GM12878 (cell line): ENCODE results near the gene TGFB2. TPM values are rescaled to one million over a fixed set of nuclear protein-coding genes. Genes with fewer than 3 reads are reported as not detected.

Experiments
- ATAC-seq: fragments of 200-7000 bp; cut with Tn5 transposase; 3 replicates; pipeline ENCODE4 v1.9.1; 2020; ENCODE audit warnings: mild to moderate bottlenecking, moderate library complexity
- BruUV-seq: library from RNA; stranded (reverse); fragments of 400-500 nt; replicated peaks from 2 replicates; lab custom pipeline; 2021; lab: Mats Ljungman, UMichigan
- CTCF ChIA-PET: fragments of 300-600 bp; sonication (Branson Sonifier 250); formaldehyde crosslinking; extraction: SDS; loops from one replicate; lab custom pipeline; 2021; ENCODE audit warnings: inconsistent platforms; lab: Yijun Ruan, JAX
- POLR2A ChIA-PET: fragments of 350-600 bp; formaldehyde crosslinking; extraction: SDS; loops from one replicate; lab custom pipeline; 2021; ENCODE audit warnings: inconsistent platforms; lab: Charles Lee
- RAD21 ChIA-PET: fragments of 300-600 bp; sonication (Branson Sonifier 250); formaldehyde crosslinking; loops from one replicate; lab custom pipeline; 2023; ENCODE audit warnings: antibody characterized with exemption; ENCODE audit not compliant: unreplicated experiment; lab: Charles Lee
- SMC1A ChIA-PET: fragments of 300-600 bp; sonication (Branson Sonifier 250); formaldehyde crosslinking; loops from one replicate; lab custom pipeline; 2023; ENCODE audit not compliant: unreplicated experiment, uncharacterized antibody; lab: Charles Lee
- DNase-seq: peaks from one replicate; pipeline ENCODE4 v3.0.0-alpha.2; 2011; ENCODE audit warnings: low read depth, low spot score
- FAIRE-seq: peaks from 3 replicates; lab custom pipeline; 2011; peaks lifted over from hg19 to GRCh38; lab: Jason Lieb, UNC
- H2AFZ ChIP-seq: 2 replicates; pipeline ENCODE4 v1.6.0; 2011; ENCODE audit warnings: low read depth, low read length, control low read depth; ENCODE audit not compliant: control insufficient read depth
- H3K27ac ChIP-seq: 2 replicates; pipeline ENCODE4 v1.5.1; 2011; ENCODE audit warnings: control low read depth; ENCODE audit not compliant: control insufficient read depth, insufficient read depth
- H3K27me3 ChIP-seq, 2 experiments: replicated peaks in 1 of 2; 2 replicates each; pipeline versions ENCODE4 v1.6.0 to v1.6.1; 2011; ENCODE audit warnings: low read length in 1 of 2; ENCODE audit not compliant: control insufficient read depth in 2 of 2, insufficient read depth in 2 of 2
- H3K36me3 ChIP-seq, 2 experiments: 2 replicates each; pipeline ENCODE4 v1.5.1; 2011; ENCODE audit warnings: low read length in 1 of 2; ENCODE audit not compliant: control insufficient read depth in 2 of 2, insufficient read depth in 2 of 2
- H3K4me1 ChIP-seq: 2 replicates; pipeline ENCODE4 v1.6.1; 2011; ENCODE audit warnings: mild to moderate bottlenecking, low read length, moderate library complexity, mixed read lengths; ENCODE audit not compliant: control insufficient read depth, insufficient read depth
- H3K4me2 ChIP-seq: 2 replicates; pipeline ENCODE4 v1.6.0; 2011; ENCODE audit warnings: control low read depth; ENCODE audit not compliant: control insufficient read depth, insufficient read depth
- H3K4me3 ChIP-seq: fragments of 200-600 bp; sonication (generic); 2 replicates; pipeline ENCODE4 v1.5.1; 2016
- H3K79me2 ChIP-seq: 2 replicates; pipeline ENCODE4 v1.6.0; 2011; ENCODE audit warnings: low read length; ENCODE audit not compliant: control insufficient read depth, insufficient read depth
- H3K9ac ChIP-seq: 2 replicates; pipeline ENCODE4 v1.8.0; 2011; ENCODE audit warnings: low read length, control low read depth, mixed read lengths; ENCODE audit not compliant: control insufficient read depth, insufficient read depth
- H3K9me3 ChIP-seq: replicated peaks from 3 replicates; pipeline ENCODE4 v1.5.1; 2011; ENCODE audit warnings: mild to moderate bottlenecking, low read length; ENCODE audit not compliant: control insufficient read depth, insufficient read depth
- H4K20me1 ChIP-seq: 2 replicates; pipeline ENCODE4 v1.6.0; 2011; ENCODE audit not compliant: control insufficient read depth, insufficient read depth
- CBX5 ChIP-seq: sonication (generic); IDR thresholded peaks from 2 replicates; pipeline ENCODE4 v1.6.1; 2016; ENCODE audit warnings: low read depth, moderate library complexity, mild to moderate bottlenecking, inconsistent platforms
- CEBPB ChIP-seq, 2 experiments: fragments of 150-350 bp in 1 of 2; IDR thresholded peaks; 2 replicates each; pipeline ENCODE4 v1.6.1; 2012 to 2014; ENCODE audit warnings: low read depth in 2 of 2, low read length in 2 of 2, borderline replicate concordance in 1 of 2, inconsistent platforms in 1 of 2
- ESRRA ChIP-seq: IDR thresholded peaks from 2 replicates; pipeline ENCODE4 v1.6.1; 2012; ENCODE audit warnings: mild to moderate bottlenecking, low read length, improper control_type of control experiment
- EZH2 ChIP-seq: IDR thresholded peaks from 2 replicates; pipeline ENCODE4 v1.6.1; 2012; ENCODE audit warnings: low read depth, mild to moderate bottlenecking, control low read depth, inconsistent platforms, low read length, borderline replicate concordance; ENCODE audit not compliant: control insufficient read depth
- FOS ChIP-seq: IDR thresholded peaks from 3 replicates; pipeline ENCODE4 v1.6.1; 2011; ENCODE audit warnings: borderline replicate concordance; ENCODE audit not compliant: insufficient read length; ENCODE audit errors: extremely low read depth
- NFXL1 ChIP-seq: fragments of 450-650 bp; IDR thresholded peaks from 2 replicates; pipeline ENCODE4 v1.6.1; 2017; ENCODE audit warnings: antibody characterized with exemption, mild to moderate bottlenecking, borderline replicate concordance
- NR2C2 ChIP-seq: IDR thresholded peaks from 2 replicates; pipeline ENCODE4 v1.6.1; 2011; ENCODE audit warnings: borderline replicate concordance, low read depth; ENCODE audit not compliant: control insufficient read depth, insufficient read length
- PAX5 ChIP-seq: IDR thresholded peaks from 2 replicates; pipeline ENCODE4 v1.6.1; 2011; ENCODE audit warnings: low read depth, low read length, borderline replicate concordance
- RAD51 ChIP-seq: fragments of 450-650 bp; IDR thresholded peaks from 2 replicates; pipeline ENCODE4 v1.6.1; 2016; ENCODE audit warnings: moderate library complexity, mild to moderate bottlenecking, inconsistent platforms
- RBBP5 ChIP-seq: fragments of 200-600 bp; sonication (generic); conservative IDR thresholded peaks from 2 replicates; pipeline ENCODE4 v1.6.1; 2016
- RFX5 ChIP-seq: IDR thresholded peaks from 2 replicates; pipeline ENCODE4 v1.6.1; 2011; ENCODE audit warnings: low read depth, low read length, improper control_type of control experiment
- SMARCA5 ChIP-seq: fragments of 450-650 bp; IDR thresholded peaks from 2 replicates; pipeline ENCODE4 v1.6.1; 2017; ENCODE audit warnings: mild to moderate bottlenecking
- SREBF1 ChIP-seq: IDR thresholded peaks from 2 replicates; pipeline ENCODE4 v1.6.1; 2012; ENCODE audit warnings: mild to moderate bottlenecking, low read length
- STAT3 ChIP-seq: IDR thresholded peaks from 2 replicates; pipeline ENCODE4 v1.6.1; 2011; ENCODE audit warnings: low read depth, low read length, improper control_type of control experiment
- SUPT20H ChIP-seq: IDR thresholded peaks from 2 replicates; pipeline ENCODE4 v1.6.1; 2011; ENCODE audit warnings: low read depth, mild to moderate bottlenecking, low read length, moderate library complexity, borderline replicate concordance; ENCODE audit not compliant: control insufficient read depth
- TCF7 ChIP-seq: IDR thresholded peaks from 2 replicates; pipeline ENCODE4 v1.6.1; 2014; ENCODE audit warnings: antibody characterized with exemption, borderline replicate concordance
- ZSCAN29 ChIP-seq: fragments of 450-650 bp; IDR thresholded peaks from 2 replicates; pipeline ENCODE4 v1.6.1; 2017; ENCODE audit warnings: mild to moderate bottlenecking, moderate library complexity
- WGBS: methylation state at CpG from one replicate; pipeline ENCODE4 v1.1.6; 2016; ENCODE audit warnings: low lambda C conversion rate; ENCODE audit not compliant: insufficient replicate concordance, insufficient coverage; ENCODE audit errors: missing lambda C conversion rate; 5-methylcytosine and 5-hydroxymethylcytosine counted together
- in situ Hi-C: fragments of 300-500 bp; cut with MboI; formaldehyde crosslinking; loops from 9 replicates; pipeline ENCODE4 v1.14.3; 2018; ENCODE audit warnings: mixed read lengths
- intact Hi-C: fragments of 100-400 bp; cut with micrococcal nuclease; formaldehyde crosslinking; loops from one replicate; pipeline ENCODE4 v1.14.2; 2022; ENCODE audit not compliant: unreplicated experiment
- polyA plus RNA-seq, 11 experiments: library from polyadenylated mRNA; depleted of rRNA in 4 of 11; unstranded in 6 of 11; stranded (reverse) in 5 of 11; fragments of >200 nt; fragmentation: Nextera tagmentation in 4 of 11; fragmentation: Illumina TruSeq in 1 of 11; extraction: Ambion mirVana in 4 of 11; extraction: Trizol in 1 of 11; gene quantifications; 1 replicate in 1 of 11; 2 replicates in 10 of 11; pipeline versions ENCODE4 v1.2.1 to v1.2.3, GENCODE V29; 2011 to 2016; ENCODE audit warnings: inconsistent platforms in 2 of 11, missing spikeins in 2 of 11, low read depth in 1 of 11
- total RNA-seq, 4 experiments: library from RNA; depleted of rRNA in 3 of 4; stranded (reverse); fragments of >200 nt in 3 of 4; fragmentation: Illumina TruSeq in 1 of 4; extraction: Trizol in 1 of 4; gene quantifications; 2 replicates each; pipeline versions ENCODE4 v1.2.1 to v1.2.3, GENCODE V29; 2013 to 2021
- TF ChIP-seq, protein P1 (sequence below): IDR thresholded peaks from 2 replicates; pipeline ENCODE4 v1.6.1; 2012; ENCODE audit warnings: low read depth, low read length, improper control_type of control experiment

The TGFB2 gene
- total and polyA plus RNA-seq, 10 of the 15 experiments (the other 5 are each of a cell fraction or from before 2014, with no cell fraction given) = 0.03 to 0.11 (median 0.04) TPM; not detected in 6

- Histone ChIP-seq H3K27me3 (no peaks in the 10 kb centered on the region), H3K4me2 (no peak overlapping the region), H3K36me3 (no peaks in the 10 kb centered on the region), H3K9ac (no peak overlapping the region), H3K27ac (no peak overlapping the region), H3K79me2 (no peaks in the 10 kb centered on the region), H3K4me1 (no peaks in the 10 kb centered on the region), H4K20me1 (no peaks in the 10 kb centered on the region), H3K9me3 (no peaks in the 10 kb centered on the region), H3K4me3 (no peak overlapping the region), H2AFZ (no peak overlapping the region)
- DNase-seq = no peak
- no peak for ATAC-seq
- ChIA-PET CTCF (no interaction called here), SMC1A (no interaction called here), POLR2A (no interaction called here), RAD21 (no interaction called here)
- 73% methylated on average over 7 of the region's 7 CpGs for WGBS
- FAIRE-seq = no peak
- no TSS peak for BruUV-seq
- TF ChIP-seq NR2C2 (no peak), TCF7 (no peak), CBX5 (no peak), ZSCAN29 (no peak)
- in situ Hi-C loops (no loop called here), intact Hi-C loops (no loop called here)
Measured at GRCh38 chr1:218380125-218380977, 35.2 kb downstream of the TGFB2 start.

- H3K4me2 ChIP-seq = no peak overlapping the region
- H3K9me3 ChIP-seq = no peaks in the 10 kb centered on the region
- 76% methylated on average over 4 of the region's 4 CpGs for WGBS
- H3K4me3 ChIP-seq = no peak overlapping the region
- no peak for ATAC-seq
- SMC1A ChIA-PET = interaction anchor here (0.7 kb wide), 1 partner anchor 1431 kb away, joined by 3 read pairs; no protein-coding TSS in a partner anchor
- no peak overlapping the region for H3K9ac ChIP-seq
- no peak overlapping the region for H3K27ac ChIP-seq
- no peak for DNase-seq
- CTCF ChIA-PET = no interaction called here
- no peak overlapping the region for H2AFZ ChIP-seq
- FAIRE-seq = no peak
- intact Hi-C loops = no loop called here
- H3K27me3 ChIP-seq = no peaks in the 10 kb centered on the region
- POLR2A ChIA-PET = no interaction called here
- in situ Hi-C loops = no loop called here
- no peaks in the 10 kb centered on the region for H3K36me3 ChIP-seq
- no peaks in the 10 kb centered on the region for H3K4me1 ChIP-seq
- no peaks in the 10 kb centered on the region for H4K20me1 ChIP-seq
- RAD21 ChIA-PET = no interaction called here
- BruUV-seq = no TSS peak
- H3K79me2 ChIP-seq = no peaks in the 10 kb centered on the region
- TF ChIP-seq SUPT20H = no peak
- no peak for TF ChIP-seq STAT3
- no peak for TF ChIP-seq RAD51
- no peak for TF ChIP-seq SREBF1
- no peak for TF ChIP-seq NFXL1
- TF ChIP-seq SMARCA5 = no peak
- TF ChIP-seq EZH2 = no peak
- TF ChIP-seq PAX5 = no peak
- no peak for TF ChIP-seq RFX5
- TF ChIP-seq RBBP5 = no peak
- TF ChIP-seq FOS = no peak
- TF ChIP-seq CEBPB (IDR thresholded peaks at IDR 0.05; ENCODE audit: borderline replicate concordance in 1 of 2, low read depth in 2 of 2, low read length in 2 of 2) = no peak
- TF ChIP-seq, protein P1, sequence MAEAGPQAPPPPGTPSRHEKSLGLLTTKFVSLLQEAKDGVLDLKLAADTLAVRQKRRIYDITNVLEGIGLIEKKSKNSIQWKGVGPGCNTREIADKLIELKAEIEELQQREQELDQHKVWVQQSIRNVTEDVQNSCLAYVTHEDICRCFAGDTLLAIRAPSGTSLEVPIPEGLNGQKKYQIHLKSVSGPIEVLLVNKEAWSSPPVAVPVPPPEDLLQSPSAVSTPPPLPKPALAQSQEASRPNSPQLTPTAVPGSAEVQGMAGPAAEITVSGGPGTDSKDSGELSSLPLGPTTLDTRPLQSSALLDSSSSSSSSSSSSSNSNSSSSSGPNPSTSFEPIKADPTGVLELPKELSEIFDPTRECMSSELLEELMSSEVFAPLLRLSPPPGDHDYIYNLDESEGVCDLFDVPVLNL = no peak
- TF ChIP-seq ESRRA = no peak
Measured at GRCh38 chr1:218382261-218382660, 37.1 kb downstream of the TGFB2 start.
